ENCODE results near the gene PARD6G. TPM values are rescaled to one million over a fixed set of nuclear protein-coding genes. Genes with fewer than 3 reads are reported as not detected.
A peak's percentile ranks its signal among the peaks of the same experiment; 100 is the strongest.
"Not testable (repeated sequence)": the region's sequence is repeated elsewhere in the genome, so short reads cannot be mapped to it uniquely, and the experiment has no call there.

Gene PARD6G
- 1 to 10 TPM; 1.9 to 2.8 TPM for total RNA-seq

GRCh38 chr18:80247393-80247841 lies at the start of gene PARD6G:
TSS of gene PARD6G (minus strand) at chr18:80247514. CDS start at chr18:80247348, 166 bp downstream.
- DNase-seq (ENCODE audit: low spot score): peak; percentile 74
- Histone ChIP-seq H3K36me3 (no peaks in the 10 kb centered on the region), H3K4me1 (peaks cover 0 to 13% of the 10 kb centered on the region in 2 donors), H3K27me3 (no peaks in the 10 kb centered on the region), H3K27ac (peak within 1 kb of the TSS in 1 of 2 donors; percentile 6), H3K4me3 (peak within 1 kb of the TSS; percentile 70 to 85), H3K9me3 (no peaks in the 10 kb centered on the region)
- TF ChIP-seq CTCF (IDR thresholded peaks at IDR 0.05): peak in 1 of 2 donors; percentile 32

GRCh38 chr18:80262241-80263033 lies 15.1 kb upstream of the PARD6G start:
- not testable (repeated sequence) for H3K4me1 ChIP-seq, H3K27me3 ChIP-seq, H3K27ac ChIP-seq, H3K4me3 ChIP-seq, H3K36me3 ChIP-seq, H3K9me3 ChIP-seq
- DNase-seq (ENCODE audit: low spot score): peak; percentile 58
- TF ChIP-seq CTCF (IDR thresholded peaks at IDR 0.05): peak in 1 of 2 donors; percentile 54

GRCh38 chr18:80259610-80260009 lies 12.3 kb upstream of the PARD6G start:
- Histone ChIP-seq H3K4me1 (no peaks in the 10 kb centered on the region), H3K4me3 (no peak overlapping the region), H3K27me3 (no peaks in the 10 kb centered on the region), H3K9me3 (no peaks in the 10 kb centered on the region), H3K27ac (no peak overlapping the region), H3K36me3 (no peaks in the 10 kb centered on the region)
- TF ChIP-seq CTCF (IDR thresholded peaks at IDR 0.05): no peak
- peak; percentile 50 for DNase-seq (ENCODE audit: low spot score)

- no peaks in the 10 kb centered on the region for H3K4me1 ChIP-seq
- TF ChIP-seq CTCF (IDR thresholded peaks at IDR 0.05): no peak
- H3K36me3 ChIP-seq: no peaks in the 10 kb centered on the region
- no peak overlapping the region for H3K27ac ChIP-seq
- no peaks in the 10 kb centered on the region for H3K9me3 ChIP-seq
- no peak for DNase-seq (ENCODE audit: low spot score)
- H3K27me3 ChIP-seq: no peaks in the 10 kb centered on the region
- no peak overlapping the region for H3K4me3 ChIP-seq
Measured at GRCh38 chr18:80258640-80259039, 11.3 kb upstream of the PARD6G start.

GRCh38 chr18:80257579-80258543 lies 10.5 kb upstream of the PARD6G start:
- not testable (repeated sequence) for H3K36me3 ChIP-seq, H3K4me3 ChIP-seq, H3K27me3 ChIP-seq, H3K4me1 ChIP-seq, H3K9me3 ChIP-seq, H3K27ac ChIP-seq
- TF ChIP-seq CTCF (IDR thresholded peaks at IDR 0.05): peak; percentile 78 to 84
- peak; percentile 80 for DNase-seq (ENCODE audit: low spot score)

Measured in right atrium auricular region (tissue), 2 donors.